Activated T-cell treated with anti-CD3 and anti-CD28 coated beads, Interleukin-2, amount 50 U/mL, for 72 hours (primary cell): ENCODE results near the gene MTRR. TPM values are rescaled to one million over a fixed set of nuclear protein-coding genes. Genes with fewer than 3 reads are reported as not detected.

ENCODE experiments used
- ATAC-seq, 2 donors: fragments of 150-1000 bp; cut with Tn5 transposase; replicated peaks in 1 of 2; 2 replicates each; pipeline ENCODE4 v1.10.0; 2021; ENCODE audit warnings: moderate library complexity in 2 of 2, mild to moderate bottlenecking in 1 of 2
- DNase-seq, 2 donors: peaks; one replicate each; pipeline ENCODE4 v3.0.0; 2021 to 2022; ENCODE audit warnings: mixed read lengths in 1 of 2
- H3K27ac Mint-ChIP-seq: one replicate; pipeline ENCODE4 v1.8.0; 2022; ENCODE audit warnings: mild to moderate bottlenecking, moderate library complexity, mixed read lengths
- H3K27me3 Mint-ChIP-seq: one replicate; pipeline ENCODE4 v1.8.0; 2022; ENCODE audit warnings: low read depth, mixed read lengths
- H3K36me3 Mint-ChIP-seq, 2 donors: one replicate each; pipeline ENCODE4 v1.8.0; 2022; ENCODE audit warnings: mixed read lengths in 2 of 2, mild to moderate bottlenecking in 1 of 2; ENCODE audit not compliant: insufficient read depth in 2 of 2
- H3K4me1 Mint-ChIP-seq: one replicate; pipeline ENCODE4 v1.8.0; 2022; ENCODE audit warnings: low read depth, mixed read lengths
- H3K4me3 Mint-ChIP-seq, 2 donors: one replicate each; pipeline ENCODE4 v1.8.0; 2022; ENCODE audit warnings: mild to moderate bottlenecking in 2 of 2, mixed read lengths in 2 of 2, moderate library complexity in 2 of 2
- H3K9me3 Mint-ChIP-seq, 2 donors: one replicate each; pipeline ENCODE4 v1.8.0; 2022; ENCODE audit warnings: mixed read lengths in 2 of 2
- total RNA-seq, 2 donors: library from RNA; stranded (reverse); gene quantifications; one replicate each; pipeline ENCODE4 v1.2.3, GENCODE V29; 2022

The MTRR gene
- total RNA-seq, 2 donors from 2014 or later, result 65.0 to 67.6 TPM

GRCh38 chr5:7868427-7868772, 548 bp upstream of the MTRR start:
- no peaks in the 10 kb centered on the region for H3K27me3 Mint-ChIP-seq
- H3K9me3 Mint-ChIP-seq, result no peaks in the 10 kb centered on the region
- peaks cover 11 to 13% of the 10 kb centered on the region in 2 donors for H3K36me3 Mint-ChIP-seq
- DNase-seq (no peak), ATAC-seq (no peak)
- H3K4me3 Mint-ChIP-seq, result peak overlapping the region; percentile 92 to 95
- H3K27ac Mint-ChIP-seq, result peak overlapping the region; percentile 92
- peaks cover 70% of the 10 kb centered on the region for H3K4me1 Mint-ChIP-seq

GRCh38 chr5:7869474-7870136, 657 bp downstream of the MTRR start:
- ATAC-seq, result peak; percentile 47 to 50
- DNase-seq, result peak; percentile 47 to 56
- H3K4me1 Mint-ChIP-seq, result peaks cover 77% of the 10 kb centered on the region

GRCh38 chr5:7871653-7872052, 2.7 kb downstream of the MTRR start:
- H3K36me3 Mint-ChIP-seq, result peaks cover 19 to 23% of the 10 kb centered on the region in 2 donors
- H3K4me3 Mint-ChIP-seq, result peak overlapping the region; percentile 69 to 95
- no peaks in the 10 kb centered on the region for H3K9me3 Mint-ChIP-seq
- H3K4me1 Mint-ChIP-seq, result peaks cover 72% of the 10 kb centered on the region
- no peak overlapping the region for H3K27ac Mint-ChIP-seq
- ATAC-seq (no peak), DNase-seq (no peak)
- H3K27me3 Mint-ChIP-seq, result no peaks in the 10 kb centered on the region

More at GRCh38 chr5:7869474-7870136, 657 bp downstream of the MTRR start:
- Mint-ChIP-seq H3K27me3 (no peaks in the 10 kb centered on the region), H3K4me3 (peak overlapping the region; percentile 92 to 95), H3K36me3 (peaks cover 11 to 15% of the 10 kb centered on the region in 2 donors), H3K27ac (peak overlapping the region; percentile 89), H3K9me3 (no peaks in the 10 kb centered on the region)

GRCh38 chr5:7872517-7873130, 3.7 kb downstream of the MTRR start:
- Mint-ChIP-seq H3K9me3 (no peaks in the 10 kb centered on the region), H3K36me3 (peaks cover 20 to 25% of the 10 kb centered on the region in 2 donors), H3K4me1 (peaks cover 73% of the 10 kb centered on the region), H3K27ac (peak overlapping the region; percentile 23), H3K4me3 (peak overlapping the region; percentile 23 to 66), H3K27me3 (no peaks in the 10 kb centered on the region)
- DNase-seq, result no peak
- ATAC-seq, result no peak

- H3K36me3 Mint-ChIP-seq, result peaks cover 24 to 30% of the 10 kb centered on the region in 2 donors
Measured at GRCh38 chr5:7873216-7873615, 4.3 kb downstream of the MTRR start.

GRCh38 chr5:7874639-7875038, 5.7 kb downstream of the MTRR start:
- ATAC-seq (no peak), DNase-seq (no peak)
- Mint-ChIP-seq H3K4me3 (no peak overlapping the region), H3K27ac (no peak overlapping the region), H3K36me3 (peaks cover 19 to 37% of the 10 kb centered on the region in 2 donors), H3K9me3 (no peaks in the 10 kb centered on the region), H3K4me1 (peaks cover 85% of the 10 kb centered on the region), H3K27me3 (no peaks in the 10 kb centered on the region)

More at GRCh38 chr5:7873216-7873615, 4.3 kb downstream of the MTRR start:
- Mint-ChIP-seq H3K4me1 (peaks cover 74% of the 10 kb centered on the region), H3K4me3 (peak overlapping the region; percentile 23 to 66), H3K9me3 (no peaks in the 10 kb centered on the region), H3K27me3 (no peaks in the 10 kb centered on the region), H3K27ac (peak overlapping the region; percentile 23)
- ATAC-seq, result peak; percentile 4 to 6
- peak; percentile 48 to 49 for DNase-seq

GRCh38 chr5:7875151-7875550, 6.2 kb downstream of the MTRR start:
- Mint-ChIP-seq H3K27me3 (no peaks in the 10 kb centered on the region), H3K4me1 (peaks cover 80% of the 10 kb centered on the region), H3K36me3 (peaks cover 16 to 37% of the 10 kb centered on the region in 2 donors), H3K9me3 (no peaks in the 10 kb centered on the region), H3K4me3 (no peak overlapping the region), H3K27ac (no peak overlapping the region)
- no peak for ATAC-seq
- DNase-seq, result no peak

GRCh38 chr5:7876867-7877266, 7.9 kb downstream of the MTRR start:
- H3K27me3 Mint-ChIP-seq, result no peaks in the 10 kb centered on the region
- H3K9me3 Mint-ChIP-seq, result no peaks in the 10 kb centered on the region
- DNase-seq (peak; percentile 37 to 50), ATAC-seq (peak; percentile 70)
- H3K27ac Mint-ChIP-seq, result peak overlapping the region; percentile 85
- H3K4me1 Mint-ChIP-seq, result peaks cover 73% of the 10 kb centered on the region
- peak overlapping the region; percentile 47 to 73 for H3K4me3 Mint-ChIP-seq
- H3K36me3 Mint-ChIP-seq, result peaks cover 22 to 38% of the 10 kb centered on the region in 2 donors

GRCh38 chr5:7877851-7878250, 8.9 kb downstream of the MTRR start:
- Mint-ChIP-seq H3K4me3 (peak overlapping the region; percentile 64 to 77), H3K36me3 (peaks cover 22 to 41% of the 10 kb centered on the region in 2 donors), H3K27ac (peak overlapping the region; percentile 92), H3K9me3 (no peaks in the 10 kb centered on the region), H3K4me1 (peaks cover 66% of the 10 kb centered on the region), H3K27me3 (no peaks in the 10 kb centered on the region)
- DNase-seq (no peak), ATAC-seq (peak; percentile 2 to 4)

GRCh38 chr5:7878381-7878873, 9.5 kb downstream of the MTRR start:
- Mint-ChIP-seq H3K36me3 (peaks cover 27 to 46% of the 10 kb centered on the region in 2 donors), H3K27ac (peak overlapping the region; percentile 92), H3K4me1 (peaks cover 60% of the 10 kb centered on the region)

GRCh38 chr5:7881091-7881490, 12.1 kb downstream of the MTRR start:
- Mint-ChIP-seq H3K4me3 (no peak overlapping the region), H3K9me3 (no peaks in the 10 kb centered on the region), H3K4me1 (peaks cover 46% of the 10 kb centered on the region), H3K27me3 (no peaks in the 10 kb centered on the region), H3K27ac (no peak overlapping the region), H3K36me3 (peaks cover 26 to 47% of the 10 kb centered on the region in 2 donors)
- ATAC-seq (no peak), DNase-seq (no peak)

More at GRCh38 chr5:7878381-7878873, 9.5 kb downstream of the MTRR start:
- H3K27me3 Mint-ChIP-seq, result no peaks in the 10 kb centered on the region
- peak overlapping the region; percentile 64 to 77 for H3K4me3 Mint-ChIP-seq
- peak; percentile 24 to 49 for DNase-seq
- ATAC-seq, result peak; percentile 80
- H3K9me3 Mint-ChIP-seq, result no peaks in the 10 kb centered on the region

- DNase-seq (no peak), ATAC-seq (no peak)
- Mint-ChIP-seq H3K27me3 (no peaks in the 10 kb centered on the region), H3K9me3 (no peaks in the 10 kb centered on the region), H3K4me1 (peaks cover 39% of the 10 kb centered on the region), H3K4me3 (no peak overlapping the region), H3K27ac (no peak overlapping the region), H3K36me3 (peaks cover 19 to 47% of the 10 kb centered on the region in 2 donors)
Measured at GRCh38 chr5:7881816-7882215, 12.9 kb downstream of the MTRR start.

- no peak for ATAC-seq
- Mint-ChIP-seq H3K27ac (no peak overlapping the region), H3K36me3 (peaks cover 16 to 45% of the 10 kb centered on the region in 2 donors), H3K27me3 (no peaks in the 10 kb centered on the region), H3K4me1 (peaks cover 28% of the 10 kb centered on the region), H3K4me3 (no peak overlapping the region), H3K9me3 (no peaks in the 10 kb centered on the region)
- no peak for DNase-seq
Measured at GRCh38 chr5:7882926-7883325, 14.0 kb downstream of the MTRR start.
